HepG2 (cell line): Measurements from ENCODE around the gene BPIFB6. TPM values are rescaled to one million over a fixed set of nuclear protein-coding genes. Genes with fewer than 3 reads are reported as not detected.
A peak's percentile ranks its signal among the peaks of the same experiment; 100 is the strongest.

Experiments
- AGO2 ChIP-seq: fragments of 200-400 bp; formaldehyde crosslinking; optimal IDR thresholded peaks from 2 replicates; pipeline ENCODE3; 2017; ENCODE audit warnings: mild to moderate bottlenecking, low read depth, low read length, moderate library complexity
- AKAP8 ChIP-seq: sonication (generic); formaldehyde crosslinking; IDR thresholded peaks from 2 replicates; pipeline ENCODE4 v1.5.1; 2020; ENCODE audit warnings: mild to moderate bottlenecking, missing genetic modification reagents
- ASH2L ChIP-seq: fragments of 300-600, 200-600 bp; sonication (generic); IDR thresholded peaks from 2 replicates; pipeline ENCODE4 v1.7.0; 2017; ENCODE audit warnings: low read depth, mild to moderate bottlenecking, moderate library complexity, mixed read lengths, low read length; ENCODE audit not compliant: insufficient read length
- CENPT ChIP-seq: sonication (generic); formaldehyde crosslinking; IDR thresholded peaks from 2 replicates; pipeline ENCODE4 v1.8.0; 2022; ENCODE audit warnings: low read depth, mild to moderate bottlenecking, moderate library complexity, missing genetic modification reagents
- CSRNP1 ChIP-seq: sonication (generic); formaldehyde crosslinking; IDR thresholded peaks from 2 replicates; pipeline ENCODE4 v1.8.1; 2023; ENCODE audit warnings: mild to moderate bottlenecking, missing genetic modification reagents
- EED ChIP-seq: sonication (generic); formaldehyde crosslinking; IDR thresholded peaks from 2 replicates; pipeline ENCODE4 v1.5.0; 2020; ENCODE audit warnings: mild to moderate bottlenecking, missing genetic modification reagents
- HNRNPH1 ChIP-seq: fragments of 200-400 bp; formaldehyde crosslinking; optimal IDR thresholded peaks from 2 replicates; pipeline ENCODE3; 2017; ENCODE audit warnings: mild to moderate bottlenecking, low read depth, low read length
- JARID2 ChIP-seq: sonication (generic); formaldehyde crosslinking; IDR thresholded peaks from 2 replicates; pipeline ENCODE4 v1.8.1; 2023; ENCODE audit warnings: missing genetic modification reagents, inconsistent platforms; ENCODE audit not compliant: insufficient replicate concordance
- NFE2L1 ChIP-seq: sonication (generic); formaldehyde crosslinking; IDR thresholded peaks from 2 replicates; pipeline ENCODE4 v1.4.0; 2020; ENCODE audit warnings: missing genetic modification reagents, mild to moderate bottlenecking, borderline replicate concordance
- NR2F2 ChIP-seq: IDR thresholded peaks from 2 replicates; pipeline ENCODE4 v1.6.1; 2012; ENCODE audit warnings: low read depth, inconsistent platforms, borderline replicate concordance
- SMAD1 ChIP-seq: sonication (generic); formaldehyde crosslinking; IDR thresholded peaks from 2 replicates; pipeline ENCODE4 v1.4.0; 2020; ENCODE audit warnings: missing genetic modification reagents, low read depth, mild to moderate bottlenecking, borderline replicate concordance
- XBP1 ChIP-seq: sonication (generic); formaldehyde crosslinking; IDR thresholded peaks from 2 replicates; pipeline ENCODE4 v1.5.0; 2020; ENCODE audit warnings: missing genetic modification reagents
- ZBTB25 ChIP-seq: IDR thresholded peaks from 2 replicates; pipeline ENCODE4 v1.6.1; 2018; ENCODE audit warnings: missing genetic modification reagents
- ZMAT3 ChIP-seq: sonication (generic); formaldehyde crosslinking; conservative IDR thresholded peaks from 2 replicates; pipeline ENCODE4 v1.7.0; 2021; ENCODE audit warnings: missing genetic modification reagents
- ZNF121 ChIP-seq: sonication (generic); formaldehyde crosslinking; IDR thresholded peaks from 2 replicates; pipeline ENCODE4 v1.5.0; 2020; ENCODE audit warnings: mild to moderate bottlenecking, missing genetic modification reagents
- ZNF20 ChIP-seq: sonication (generic); formaldehyde crosslinking; IDR thresholded peaks from 2 replicates; pipeline ENCODE4 v1.4.0; 2020; ENCODE audit warnings: mild to moderate bottlenecking, moderate library complexity, missing genetic modification reagents
- ZNF30 ChIP-seq: sonication (generic); formaldehyde crosslinking; IDR thresholded peaks from 2 replicates; pipeline ENCODE4 v1.5.0; 2020; ENCODE audit warnings: mild to moderate bottlenecking, missing genetic modification reagents
- ZNF367 ChIP-seq: sonication (generic); formaldehyde crosslinking; IDR thresholded peaks from 2 replicates; pipeline ENCODE4 v1.4.0; 2020; ENCODE audit warnings: missing genetic modification reagents, borderline replicate concordance
- ZNF431 ChIP-seq: sonication (generic); formaldehyde crosslinking; IDR thresholded peaks from 2 replicates; pipeline ENCODE4 v1.9.0; 2022; ENCODE audit warnings: missing genetic modification reagents, low read depth, mild to moderate bottlenecking, borderline replicate concordance
- ZNF552 ChIP-seq: sonication (generic); formaldehyde crosslinking; IDR thresholded peaks from 2 replicates; pipeline ENCODE4 v1.9.0; 2022; ENCODE audit warnings: missing genetic modification reagents, mild to moderate bottlenecking, borderline replicate concordance
- ZNF607 ChIP-seq: sonication (generic); formaldehyde crosslinking; IDR thresholded peaks from 2 replicates; pipeline ENCODE4 v1.5.1; 2020; ENCODE audit warnings: missing genetic modification reagents, mild to moderate bottlenecking, borderline replicate concordance
- polyA plus RNA-seq, 8 experiments: library from polyadenylated mRNA; depleted of rRNA in 3 of 8; stranded (reverse) in 7 of 8; unstranded in 1 of 8; fragments of >200 nt; fragmentation: Illumina TruSeq in 4 of 8; extraction: Trizol in 4 of 8; gene quantifications; 2 replicates each; pipeline versions ENCODE4 v1.2.1 to v1.2.3, GENCODE V29; 2011 to 2016; ENCODE audit warnings: low read depth in 4 of 8, missing spikeins in 1 of 8, mixed read lengths in 1 of 8; ENCODE audit not compliant: insufficient read depth in 1 of 8
- total RNA-seq, 5 experiments: library from RNA; depleted of rRNA; stranded (reverse); fragments of >200 nt; fragmentation: Illumina TruSeq; extraction: Trizol; gene quantifications; 2 replicates each; pipeline ENCODE4 v1.2.3, GENCODE V29; 2016; ENCODE audit warnings: low read depth in 1 of 5
- TF ChIP-seq, protein P1 (sequence below): sonication (generic); formaldehyde crosslinking; IDR thresholded peaks from 2 replicates; pipeline ENCODE4 v1.4.0; 2020; ENCODE audit warnings: missing genetic modification reagents
- TF ChIP-seq, protein P2 (sequence below): sonication (generic); formaldehyde crosslinking; IDR thresholded peaks from 2 replicates; pipeline ENCODE4 v1.5.1; 2020; ENCODE audit warnings: mild to moderate bottlenecking, missing genetic modification reagents, moderate library complexity

The BPIFB6 gene
- total and polyA plus RNA-seq, 2 of the 13 experiments (the other 11 are each of a cell fraction or from before 2014, with no cell fraction given), result 0.13 to 1.7 TPM

GRCh38 chr20:33016581-33017109, 14.8 kb upstream of the BPIFB6 start (continued):
- TF ChIP-seq CENPT (CRISPR knock-in tag) (no peak), ZBTB25 (no peak), CSRNP1 (0 out of 2 replicates have a peak, but pooled peaks have one; percentile 13), AKAP8 (CRISPR knock-in tag) (peak; percentile 72; the same call in 1 of the 2 replicates), SMAD1 (no peak), NR2F2 (no peak), EED (CRISPR knock-in tag) (0 out of 2 replicates have a peak, but pooled peaks have one; percentile 55), ASH2L (no peak), ZMAT3 (no peak), AGO2 (peak; percentile 96), HNRNPH1 (peak; percentile 29), ZNF20 (CRISPR knock-in tag) (no peak), NFE2L1 (CRISPR knock-in tag) (no peak), ZNF431 (no peak), ZNF552 (CRISPR knock-in tag) (no peak), XBP1 (CRISPR knock-in tag) (no peak), ZNF30 (CRISPR knock-in tag) (no peak), ZNF607 (CRISPR knock-in tag) (no peak), JARID2 (CRISPR knock-in tag) (no peak), ZNF367 (no peak), ZNF121 (CRISPR knock-in tag) (no peak)
- TF ChIP-seq, protein P1, sequence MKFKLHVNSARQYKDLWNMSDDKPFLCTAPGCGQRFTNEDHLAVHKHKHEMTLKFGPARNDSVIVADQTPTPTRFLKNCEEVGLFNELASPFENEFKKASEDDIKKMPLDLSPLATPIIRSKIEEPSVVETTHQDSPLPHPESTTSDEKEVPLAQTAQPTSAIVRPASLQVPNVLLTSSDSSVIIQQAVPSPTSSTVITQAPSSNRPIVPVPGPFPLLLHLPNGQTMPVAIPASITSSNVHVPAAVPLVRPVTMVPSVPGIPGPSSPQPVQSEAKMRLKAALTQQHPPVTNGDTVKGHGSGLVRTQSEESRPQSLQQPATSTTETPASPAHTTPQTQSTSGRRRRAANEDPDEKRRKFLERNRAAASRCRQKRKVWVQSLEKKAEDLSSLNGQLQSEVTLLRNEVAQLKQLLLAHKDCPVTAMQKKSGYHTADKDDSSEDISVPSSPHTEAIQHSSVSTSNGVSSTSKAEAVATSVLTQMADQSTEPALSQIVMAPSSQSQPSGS, result no peak
- TF ChIP-seq, protein P2, sequence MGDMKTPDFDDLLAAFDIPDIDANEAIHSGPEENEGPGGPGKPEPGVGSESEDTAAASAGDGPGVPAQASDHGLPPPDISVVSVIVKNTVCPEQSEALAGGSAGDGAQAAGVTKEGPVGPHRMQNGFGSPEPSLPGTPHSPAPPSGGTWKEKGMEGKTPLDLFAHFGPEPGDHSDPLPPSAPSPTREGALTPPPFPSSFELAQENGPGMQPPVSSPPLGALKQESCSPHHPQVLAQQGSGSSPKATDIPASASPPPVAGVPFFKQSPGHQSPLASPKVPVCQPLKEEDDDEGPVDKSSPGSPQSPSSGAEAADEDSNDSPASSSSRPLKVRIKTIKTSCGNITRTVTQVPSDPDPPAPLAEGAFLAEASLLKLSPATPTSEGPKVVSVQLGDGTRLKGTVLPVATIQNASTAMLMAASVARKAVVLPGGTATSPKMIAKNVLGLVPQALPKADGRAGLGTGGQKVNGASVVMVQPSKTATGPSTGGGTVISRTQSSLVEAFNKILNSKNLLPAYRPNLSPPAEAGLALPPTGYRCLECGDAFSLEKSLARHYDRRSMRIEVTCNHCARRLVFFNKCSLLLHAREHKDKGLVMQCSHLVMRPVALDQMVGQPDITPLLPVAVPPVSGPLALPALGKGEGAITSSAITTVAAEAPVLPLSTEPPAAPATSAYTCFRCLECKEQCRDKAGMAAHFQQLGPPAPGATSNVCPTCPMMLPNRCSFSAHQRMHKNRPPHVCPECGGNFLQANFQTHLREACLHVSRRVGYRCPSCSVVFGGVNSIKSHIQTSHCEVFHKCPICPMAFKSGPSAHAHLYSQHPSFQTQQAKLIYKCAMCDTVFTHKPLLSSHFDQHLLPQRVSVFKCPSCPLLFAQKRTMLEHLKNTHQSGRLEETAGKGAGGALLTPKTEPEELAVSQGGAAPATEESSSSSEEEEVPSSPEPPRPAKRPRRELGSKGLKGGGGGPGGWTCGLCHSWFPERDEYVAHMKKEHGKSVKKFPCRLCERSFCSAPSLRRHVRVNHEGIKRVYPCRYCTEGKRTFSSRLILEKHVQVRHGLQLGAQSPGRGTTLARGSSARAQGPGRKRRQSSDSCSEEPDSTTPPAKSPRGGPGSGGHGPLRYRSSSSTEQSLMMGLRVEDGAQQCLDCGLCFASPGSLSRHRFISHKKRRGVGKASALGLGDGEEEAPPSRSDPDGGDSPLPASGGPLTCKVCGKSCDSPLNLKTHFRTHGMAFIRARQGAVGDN (CRISPR knock-in tag), result peak; percentile 27
